GM21360 (cell line): ENCODE results near the gene SVOP.

ENCODE experiments used
- ATAC-seq: cut with Tn5 transposase; IDR thresholded peaks from one replicate; pipeline ENCODE4 v1.9.1; 2021; ENCODE audit warnings: mild to moderate bottlenecking, moderate library complexity; ENCODE audit not compliant: unreplicated experiment

Gene SVOP

DNA sequence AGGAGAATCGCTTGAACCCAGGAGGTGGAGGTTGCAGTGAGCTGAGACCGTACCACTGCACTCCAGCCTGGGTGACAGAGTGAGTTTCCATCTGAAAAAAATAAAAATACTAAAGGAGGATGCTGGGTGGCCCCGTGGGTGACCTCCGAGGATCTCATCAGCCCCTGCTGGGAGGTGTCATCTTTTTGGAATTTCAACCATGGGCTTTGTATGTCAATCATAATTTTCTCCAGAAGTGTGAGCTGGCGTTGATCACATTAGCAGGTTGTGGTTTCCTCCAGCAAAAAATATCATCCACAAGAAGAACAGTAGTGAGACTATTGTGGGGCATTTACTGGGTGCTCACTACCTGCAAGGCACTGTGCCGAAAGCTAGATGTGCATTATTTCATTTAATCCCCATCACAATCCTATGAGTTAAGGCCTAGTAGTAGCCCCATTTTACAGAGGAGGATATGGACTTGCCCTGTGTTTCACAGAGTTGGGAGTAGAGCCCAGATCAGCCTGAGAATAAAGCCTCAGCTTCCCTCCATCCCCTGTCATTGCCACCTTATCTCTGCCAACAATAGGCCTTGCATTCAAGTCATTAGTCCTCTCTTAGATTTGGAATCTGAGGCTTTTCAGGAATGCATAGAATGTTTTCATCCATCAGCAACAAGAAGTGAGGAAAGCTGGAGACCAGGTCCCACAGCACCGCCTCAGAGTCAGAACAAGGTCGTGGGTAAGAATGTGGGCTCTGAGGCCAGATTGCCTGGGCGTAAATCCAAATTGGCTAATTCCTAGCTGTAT lies 39.8 kb downstream of the SVOP start:
- ATAC-seq, result no peak

DNA sequence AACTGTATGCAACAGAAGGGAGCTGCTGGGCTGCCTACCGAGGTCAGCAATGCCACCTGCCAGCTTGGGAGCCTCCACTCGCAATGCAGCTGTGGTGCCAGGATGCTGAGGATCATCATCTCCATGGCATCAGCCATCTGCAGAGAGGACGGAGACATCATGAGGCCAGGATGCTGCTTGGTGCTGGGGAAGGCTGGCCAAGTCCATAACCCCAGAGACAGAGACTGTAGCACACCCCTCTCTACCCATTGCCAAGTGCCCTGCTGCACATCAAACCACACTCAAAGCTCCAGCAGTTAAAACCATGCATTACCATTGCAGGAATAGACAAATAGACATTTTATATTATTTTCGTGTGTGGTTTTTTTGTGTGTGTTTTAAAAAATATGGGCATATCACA lies 43.5 kb downstream of the SVOP start:
- no peak for ATAC-seq

DNA sequence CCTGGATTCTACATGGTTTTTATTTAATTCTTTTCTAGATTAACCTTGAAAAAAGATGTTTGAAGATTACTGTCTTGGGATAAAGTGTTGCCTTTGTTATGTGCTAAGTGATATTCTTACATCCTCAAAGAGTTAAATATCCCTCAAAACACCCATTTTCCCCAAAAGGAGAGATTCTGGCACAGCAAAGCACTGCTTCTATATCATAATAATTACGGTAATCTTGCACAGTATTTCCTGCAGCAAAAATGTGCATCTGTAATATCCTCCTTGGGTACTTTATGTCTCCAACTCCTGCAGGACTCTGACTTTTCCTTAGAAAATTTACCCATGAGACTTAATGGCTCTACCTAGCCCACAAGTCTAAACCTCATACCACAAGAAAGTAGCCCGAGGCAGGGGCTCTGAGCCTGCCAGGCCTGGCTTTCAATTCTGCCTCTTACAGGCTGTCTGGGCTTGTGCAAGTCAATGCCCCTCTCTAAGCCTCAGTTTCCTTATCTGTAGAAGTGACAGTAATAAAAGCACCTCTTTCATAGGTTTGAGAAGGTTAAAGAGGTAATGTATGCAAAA lies 45.8 kb downstream of the SVOP start:
- no peak for ATAC-seq

DNA sequence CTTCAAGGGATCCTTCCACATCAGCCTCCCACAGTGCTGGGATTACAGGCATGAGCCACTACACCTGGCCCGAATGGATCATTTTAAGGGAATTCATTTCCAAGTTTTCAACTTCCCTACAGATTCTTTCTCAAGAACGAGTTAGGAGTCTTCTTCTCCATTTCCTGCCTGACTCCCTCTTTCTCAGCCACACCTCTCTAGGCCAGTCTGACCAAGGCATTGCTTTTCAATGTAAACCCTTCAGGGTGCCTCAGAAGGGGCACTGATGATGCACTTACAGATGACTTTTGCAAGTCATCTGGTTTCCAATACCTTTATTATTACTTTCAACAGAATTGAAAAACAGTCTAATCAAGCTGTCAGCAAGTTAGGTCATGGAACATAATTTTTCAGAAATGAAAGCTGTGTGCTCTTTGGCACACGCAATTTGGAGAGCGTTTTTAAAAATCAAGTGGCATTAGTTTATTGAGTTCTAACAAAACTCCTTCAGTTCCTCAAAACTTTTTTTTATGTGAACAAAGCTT lies 47.2 kb downstream of the SVOP start:
- ATAC-seq, result no peak

GRCh38 chr12:108972358-108972757 lies 48.5 kb downstream of the SVOP start:
- no peak for ATAC-seq

DNA sequence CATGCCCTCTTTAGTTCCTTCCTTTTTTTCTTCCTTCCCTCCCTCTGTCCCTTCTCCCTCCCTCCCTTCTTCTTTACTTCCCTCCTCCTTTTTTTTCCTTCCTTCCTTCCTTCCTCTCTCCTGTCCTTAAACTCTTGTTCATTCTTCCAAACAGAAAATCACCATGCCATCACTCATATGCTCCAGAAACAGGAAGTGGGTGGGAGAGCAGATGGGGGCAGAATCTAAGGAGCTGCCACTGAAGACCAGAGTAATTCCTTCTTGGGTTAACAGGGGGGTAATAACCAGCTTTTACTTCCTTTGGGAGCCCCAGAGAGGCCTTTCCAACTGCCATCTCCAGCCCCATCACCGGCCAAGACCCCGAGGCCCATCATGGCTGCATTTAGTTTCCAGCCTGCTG lies 51.2 kb downstream of the SVOP start:
- ATAC-seq, result no peak

- no peak for ATAC-seq
Measured at GRCh38 chr12:108967869-108968540, 52.9 kb downstream of the SVOP start.

DNA sequence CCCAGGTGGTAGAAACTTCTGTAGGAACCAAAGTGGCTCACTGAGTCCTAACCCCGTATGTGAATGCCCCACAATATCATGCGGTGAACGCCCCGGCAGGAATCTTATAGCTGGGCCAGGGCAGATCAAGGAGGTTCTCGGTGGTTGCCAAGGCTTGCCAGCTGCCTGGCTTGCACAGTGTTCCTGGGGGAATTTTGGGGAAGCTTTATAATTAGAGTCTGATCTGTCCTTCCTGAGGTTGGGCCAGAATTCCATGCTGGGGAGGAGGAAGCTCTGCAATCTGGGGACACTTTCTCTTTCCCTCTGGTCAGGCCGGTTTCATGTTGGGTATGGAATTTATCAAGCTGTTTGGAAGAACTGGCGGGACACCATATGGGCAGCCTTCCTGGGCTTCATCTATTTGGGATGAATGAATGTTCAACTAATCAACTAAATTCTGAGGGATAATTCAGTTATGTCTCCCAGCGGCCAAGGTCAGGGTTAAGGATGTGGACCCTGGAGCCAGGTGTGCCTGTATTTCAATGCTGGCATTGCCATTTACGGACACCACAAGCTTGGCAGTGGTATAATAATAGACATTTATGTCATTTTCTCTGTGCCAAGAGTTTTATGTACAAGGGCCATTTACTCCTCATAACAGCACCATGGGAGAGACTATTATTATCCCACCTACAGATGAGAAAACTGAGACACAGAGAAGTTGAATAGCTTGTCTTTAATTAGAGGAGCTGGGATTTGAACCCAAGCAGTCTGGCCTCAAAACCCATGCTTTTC lies 54.3 kb downstream of the SVOP start:
- ATAC-seq, result no peak

- ATAC-seq, result no peak
Measured at GRCh38 chr12:108965886-108966285, 55.0 kb downstream of the SVOP start.

DNA sequence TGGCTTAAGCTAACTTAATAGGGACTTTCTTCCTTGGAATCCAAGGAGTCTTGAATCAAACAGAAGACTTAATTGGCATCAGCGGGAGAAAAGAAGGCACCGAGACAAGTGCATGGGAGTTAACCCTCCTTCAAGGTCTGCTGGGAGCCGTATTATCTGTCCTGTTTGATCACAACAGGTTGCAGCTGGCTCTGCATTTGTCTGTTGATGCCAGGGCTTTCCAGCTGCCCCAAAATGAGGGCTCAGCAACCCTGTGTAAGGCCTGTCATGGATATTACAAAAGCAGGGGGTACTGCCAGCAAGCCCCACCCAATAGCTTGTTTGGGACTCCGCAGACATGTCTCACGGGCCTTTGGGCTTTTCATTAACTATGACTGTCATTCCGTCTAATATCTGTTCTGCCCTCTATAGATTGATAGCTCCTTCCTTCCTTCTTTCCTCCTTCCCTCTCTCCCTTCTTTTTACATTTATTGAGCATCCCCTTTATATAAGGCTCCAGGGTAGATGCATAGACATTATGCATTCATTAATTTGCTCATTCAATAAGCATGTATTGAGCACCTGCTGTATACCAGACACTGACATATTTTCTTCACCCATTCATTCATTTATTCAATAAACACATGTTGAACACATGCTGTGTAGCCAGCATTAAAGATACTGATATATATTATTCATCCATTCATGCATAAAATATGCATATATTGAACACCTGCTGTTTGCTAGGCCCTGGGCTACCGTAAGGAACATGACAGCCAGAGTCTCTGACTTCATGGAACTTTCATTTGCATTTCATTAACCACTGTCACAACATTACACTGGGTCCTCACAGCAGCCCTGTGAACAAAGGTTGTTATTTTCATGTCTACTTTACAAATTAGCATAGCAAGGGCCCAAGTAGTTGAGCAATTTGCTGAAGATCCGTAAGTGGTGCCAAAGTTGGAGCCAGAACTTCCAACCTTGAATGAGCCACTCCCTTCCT lies 56.2 kb downstream of the SVOP start:
- ATAC-seq, result no peak

- ATAC-seq, result no peak
Measured at GRCh38 chr12:108962256-108962655, 58.6 kb downstream of the SVOP start.

DNA sequence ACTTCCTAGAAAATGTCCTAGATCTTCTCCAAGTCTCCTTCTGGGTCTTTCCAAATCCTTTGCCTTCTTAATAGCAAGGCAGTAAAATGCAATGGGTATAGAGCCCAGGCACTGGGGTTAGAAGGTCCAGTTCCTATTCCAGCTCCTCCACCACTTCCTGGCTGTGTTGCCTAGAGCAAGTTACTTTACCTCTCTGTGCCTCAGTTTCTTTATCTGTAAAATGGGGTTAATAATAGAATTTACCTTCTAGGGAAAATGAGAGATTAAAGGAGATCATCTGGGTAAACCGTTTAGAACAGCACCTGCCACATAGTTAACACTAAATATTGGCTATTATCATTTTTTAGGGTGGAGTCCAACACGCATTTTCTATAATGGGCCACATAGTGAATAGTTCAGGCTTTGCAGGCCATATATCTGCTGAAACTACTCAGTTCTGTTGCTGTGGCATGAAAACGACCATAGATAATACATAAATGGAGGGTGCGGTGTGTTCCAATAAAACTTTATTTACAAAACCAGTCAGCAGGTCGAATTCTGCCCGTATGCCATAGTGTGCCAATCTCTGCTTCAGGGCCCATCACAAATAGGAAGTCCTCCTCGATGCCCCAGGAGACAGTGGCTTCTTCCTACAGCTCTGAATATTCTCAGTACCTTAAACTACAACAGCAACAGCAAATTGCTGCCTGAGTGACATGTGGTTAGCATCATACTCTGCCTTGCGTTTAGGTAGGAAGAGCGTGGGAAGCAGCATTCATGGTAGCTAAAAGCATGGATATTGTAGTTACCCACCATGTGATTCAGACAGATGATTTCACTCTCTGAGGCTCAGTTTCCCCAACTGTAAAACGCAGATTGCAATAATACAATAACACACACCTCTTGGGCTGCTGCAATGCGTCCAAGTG lies 60.9 kb downstream of the SVOP start:
- ATAC-seq, result no peak

- ATAC-seq, result no peak
Measured at GRCh38 chr12:108955225-108955835, 65.5 kb downstream of the SVOP start.

DNA sequence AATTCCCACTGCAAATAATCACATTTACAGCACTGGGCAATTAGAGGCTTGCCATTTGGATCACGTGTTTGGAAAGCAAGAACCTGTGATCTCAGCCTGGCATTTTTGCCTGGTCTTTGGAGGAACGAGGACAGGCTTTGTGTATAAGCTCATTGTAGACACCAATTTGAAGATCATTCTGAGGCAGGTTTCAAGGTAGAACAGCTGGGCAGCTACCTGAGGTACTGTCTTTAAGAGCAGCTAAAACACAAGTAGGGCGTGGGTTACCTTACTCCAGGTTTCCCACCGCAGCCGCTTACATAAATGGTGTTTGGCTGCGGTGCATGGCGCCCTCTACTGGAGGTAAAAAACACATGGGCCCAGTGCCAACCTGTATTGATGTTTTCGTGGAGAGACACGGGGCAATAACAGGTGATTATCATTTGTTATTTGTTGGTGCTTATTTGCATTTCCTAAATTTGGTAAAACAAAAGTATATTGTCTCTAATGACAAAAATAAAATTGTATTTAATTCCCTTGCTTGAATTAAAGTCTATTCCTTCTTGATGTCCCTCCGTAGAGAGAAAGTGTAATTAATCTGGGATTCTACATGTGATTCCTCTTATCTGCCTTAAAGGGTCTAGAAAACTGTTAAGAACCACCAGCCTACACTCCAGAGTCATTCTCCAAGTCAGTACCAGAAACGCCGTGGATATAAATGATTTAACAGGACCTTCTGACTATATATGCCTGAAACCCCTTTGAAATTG lies 69.7 kb downstream of the SVOP start:
- no peak for ATAC-seq

- no peak for ATAC-seq
Measured at GRCh38 chr12:108949976-108950375, 70.9 kb downstream of the SVOP start.

DNA sequence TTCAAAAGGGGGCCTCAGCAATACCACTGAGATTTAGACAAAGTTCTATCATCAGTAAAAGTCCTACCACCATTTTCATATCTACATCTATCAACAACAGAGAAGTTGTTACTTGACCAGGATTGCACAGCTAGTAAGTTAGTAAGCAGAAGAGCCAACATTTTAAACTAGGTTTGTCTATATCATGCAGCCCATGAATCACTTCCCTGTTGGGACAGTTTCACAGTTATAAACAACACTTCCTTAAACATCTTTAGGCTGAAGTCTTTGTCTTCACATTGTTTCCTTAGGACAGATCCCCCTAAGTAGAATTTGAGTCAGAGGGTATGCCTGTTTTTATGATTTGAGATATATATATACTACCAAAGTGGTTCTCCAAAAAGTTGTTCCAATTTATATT lies 72.5 kb downstream of the SVOP start:
- ATAC-seq, result no peak

DNA sequence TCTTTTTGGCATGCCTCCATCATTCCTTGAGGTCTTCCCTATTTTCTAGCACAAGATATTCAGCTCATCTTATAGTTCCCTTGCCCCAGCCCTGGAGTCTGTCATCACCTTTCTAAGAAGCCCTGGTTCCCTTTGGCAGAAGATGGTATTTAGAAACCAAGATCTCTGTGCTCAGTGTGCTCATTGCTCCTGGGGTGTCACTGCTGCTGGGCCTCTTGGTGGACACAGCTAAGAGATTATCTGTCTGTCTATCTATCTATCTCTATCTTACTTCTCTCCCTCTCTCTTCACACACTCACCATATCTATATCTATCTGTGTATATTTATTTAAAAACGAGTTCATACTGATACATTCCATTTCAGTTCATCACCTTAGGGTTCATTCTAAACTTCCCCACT lies 73.8 kb downstream of the SVOP start:
- ATAC-seq, result no peak

DNA sequence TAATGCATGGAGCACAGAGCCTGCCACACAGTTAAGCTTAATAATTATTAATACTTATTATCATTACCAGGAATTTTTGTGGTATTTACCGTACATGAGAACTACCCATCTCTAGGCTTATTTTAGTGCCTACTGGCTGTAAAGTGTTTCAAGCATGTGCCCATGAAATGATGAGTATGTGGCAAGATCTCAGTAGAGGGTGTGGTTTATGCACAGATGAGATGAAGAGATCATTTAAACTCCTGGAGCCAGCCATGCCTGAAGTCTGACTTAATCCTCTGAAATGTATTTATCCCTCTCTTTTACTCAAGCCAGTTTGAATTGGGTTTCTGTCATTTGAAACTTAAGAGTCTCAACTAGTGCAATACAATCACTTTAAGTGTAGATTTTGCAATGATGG lies 80.7 kb downstream of the SVOP start:
- no peak for ATAC-seq
